HEK293 (cell line): ENCODE data around the gene PCBD1.

Experiments
- CTCF ChIP-seq: fragments of 450-650 bp; formaldehyde crosslinking; IDR thresholded peaks from 2 replicates; pipeline ENCODE4 v1.5.1; 2016; ENCODE audit warnings: missing biosample characterization, missing genetic modification characterization
- GLI4 ChIP-seq: fragments of 450-650 bp; formaldehyde crosslinking; IDR thresholded peaks from 2 replicates; pipeline ENCODE4 v1.5.1; 2016; ENCODE audit warnings: missing biosample characterization, missing genetic modification characterization
- REST ChIP-seq: fragments of 450-650 bp; formaldehyde crosslinking; IDR thresholded peaks from 2 replicates; pipeline ENCODE4 v1.5.1; 2016; ENCODE audit warnings: missing biosample characterization, missing genetic modification characterization
- ZFP37 ChIP-seq: fragments of 450-650 bp; formaldehyde crosslinking; IDR thresholded peaks from 2 replicates; pipeline ENCODE4 v1.5.1; 2016; ENCODE audit warnings: missing biosample characterization, missing genetic modification characterization
- ZNF132 ChIP-seq: fragments of 450-650 bp; formaldehyde crosslinking; IDR thresholded peaks from 2 replicates; pipeline ENCODE4 v1.5.1; 2017; ENCODE audit warnings: missing biosample characterization, missing genetic modification characterization, borderline replicate concordance
- ZNF138 ChIP-seq: fragments of 450-650 bp; formaldehyde crosslinking; IDR thresholded peaks from 2 replicates; pipeline ENCODE4 v1.5.1; 2016; ENCODE audit warnings: missing biosample characterization, missing genetic modification characterization, borderline replicate concordance
- ZNF398 ChIP-seq: fragments of 450-650 bp; formaldehyde crosslinking; IDR thresholded peaks from 2 replicates; pipeline ENCODE4 v1.5.1; 2017; ENCODE audit warnings: missing biosample characterization, missing genetic modification characterization
- ZNF837 ChIP-seq: fragments of 450-650 bp; formaldehyde crosslinking; IDR thresholded peaks from 2 replicates; pipeline ENCODE4 v1.5.1; 2016; ENCODE audit warnings: missing biosample characterization, missing genetic modification characterization

DNA sequence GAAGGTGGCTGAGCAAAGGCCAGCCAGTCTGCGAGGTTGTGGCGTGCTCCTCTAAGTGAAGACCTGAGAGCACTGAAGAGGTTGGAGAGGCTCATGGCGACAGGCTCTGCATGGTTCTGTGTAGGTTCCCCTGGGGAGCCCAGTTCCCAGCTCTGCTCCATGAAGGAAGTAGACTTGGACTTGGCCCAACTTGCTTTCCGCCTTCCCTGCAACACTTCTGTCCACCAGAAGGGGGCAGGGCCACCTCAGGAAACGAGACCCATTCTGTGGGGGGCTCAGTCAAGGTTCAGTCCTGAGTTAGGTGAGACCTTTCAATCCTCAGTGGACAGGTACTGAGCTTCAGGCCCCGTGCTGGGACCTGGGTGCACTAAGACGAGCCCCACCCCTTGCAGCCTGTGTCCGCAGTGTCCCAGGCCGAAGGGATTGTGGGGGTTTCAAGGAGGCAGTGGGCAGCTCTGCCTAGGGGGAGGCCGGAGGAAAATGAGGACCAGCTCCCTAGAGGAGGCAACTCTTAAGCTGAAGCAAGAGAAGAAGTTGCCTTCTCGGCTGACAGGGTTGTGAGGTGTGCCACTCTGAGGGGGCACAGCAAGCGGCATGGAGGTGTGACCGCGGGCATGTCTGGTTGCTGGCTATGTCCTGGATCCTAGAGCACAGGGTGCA, 15.0 kb upstream of the PCBD1 start:
- TF ChIP-seq CTCF (tag by site-specific recombination) (peak; percentile 83), ZNF398 (tag by site-specific recombination) (no peak), GLI4 (tag by site-specific recombination) (no peak), ZNF138 (no peak), ZNF837 (tag by site-specific recombination) (no peak), REST (tag by site-specific recombination) (no peak; the same call in 1 of the 2 replicates), ZNF132 (tag by site-specific recombination) (no peak), ZFP37 (tag by site-specific recombination) (no peak)
